ENCODE data around the gene INPP5E.
"Not testable (repeated sequence)": the region's sequence is repeated elsewhere in the genome, so short reads cannot be mapped to it uniquely, and the experiment has no call there.

The INPP5E gene

GRCh38 chr9:136425367-136425766 lies 14.3 kb downstream of the INPP5E start:
- DNase-seq = not testable (repeated sequence)

DNA sequence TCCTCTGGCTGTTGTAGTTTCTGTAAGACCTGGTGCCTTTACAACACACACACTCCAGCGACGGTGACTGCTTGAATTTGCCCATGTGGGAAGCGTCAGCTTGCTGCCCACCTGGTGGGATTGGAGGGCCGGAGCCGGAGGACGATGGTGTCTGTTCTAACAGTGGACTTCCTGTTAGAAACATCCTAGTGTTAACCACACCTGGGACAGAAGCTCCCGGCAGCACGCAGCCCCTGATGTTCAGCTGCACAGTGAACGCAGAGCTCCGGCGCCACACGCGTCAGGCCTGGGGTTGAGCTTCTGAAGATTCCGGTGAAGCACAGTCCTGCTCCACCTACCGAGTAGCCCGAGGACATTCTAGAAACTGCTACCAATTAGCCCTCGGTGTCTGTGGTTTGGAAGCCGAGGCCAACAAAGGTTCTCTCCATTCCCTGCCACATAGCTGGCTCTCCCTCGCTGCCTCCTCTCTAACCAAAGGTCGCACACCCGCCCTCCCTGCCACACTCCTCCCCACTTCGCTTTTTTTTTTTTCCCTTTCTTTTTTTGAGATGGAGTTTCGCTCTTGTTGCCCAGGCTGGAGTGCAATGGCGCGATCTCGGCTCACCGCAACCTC lies 14.8 kb downstream of the INPP5E start:
- DNase-seq = no peak

DNA sequence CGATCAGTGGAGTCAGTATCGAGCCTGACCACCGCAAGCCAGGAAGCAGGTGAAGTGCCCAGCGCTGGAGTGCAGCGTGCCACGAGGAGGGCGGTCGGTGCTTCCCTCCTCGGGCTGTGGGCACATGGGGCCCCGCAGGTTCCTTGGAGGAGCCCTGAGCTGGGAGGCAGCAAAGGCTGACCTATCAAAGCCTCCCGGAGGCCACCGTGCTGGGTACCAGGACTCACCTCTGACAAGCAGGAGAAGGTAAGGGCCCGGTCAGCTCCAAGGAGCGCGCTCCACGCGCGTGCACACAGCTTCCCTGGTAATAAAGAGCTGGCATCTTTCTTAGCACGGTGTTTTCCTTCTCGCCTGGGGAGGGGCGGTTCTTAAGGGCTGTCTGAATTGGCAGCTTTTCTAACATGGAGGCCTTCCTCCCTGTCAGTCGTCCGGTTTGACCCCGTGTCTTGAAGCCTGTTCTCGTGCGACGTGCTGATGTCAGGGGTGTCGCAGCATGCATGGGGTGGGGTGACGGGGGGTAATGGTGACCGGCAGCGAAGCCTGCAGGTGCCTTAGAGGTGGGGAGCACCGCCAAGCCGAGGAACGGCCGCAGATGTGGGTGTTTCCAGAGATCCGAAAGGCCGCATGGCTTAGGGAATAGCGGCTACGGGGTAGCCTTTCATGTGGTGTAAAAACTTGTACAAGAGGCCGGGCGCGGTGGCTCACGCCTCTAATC lies 16.1 kb downstream of the INPP5E start:
- no peak for DNase-seq

DNA sequence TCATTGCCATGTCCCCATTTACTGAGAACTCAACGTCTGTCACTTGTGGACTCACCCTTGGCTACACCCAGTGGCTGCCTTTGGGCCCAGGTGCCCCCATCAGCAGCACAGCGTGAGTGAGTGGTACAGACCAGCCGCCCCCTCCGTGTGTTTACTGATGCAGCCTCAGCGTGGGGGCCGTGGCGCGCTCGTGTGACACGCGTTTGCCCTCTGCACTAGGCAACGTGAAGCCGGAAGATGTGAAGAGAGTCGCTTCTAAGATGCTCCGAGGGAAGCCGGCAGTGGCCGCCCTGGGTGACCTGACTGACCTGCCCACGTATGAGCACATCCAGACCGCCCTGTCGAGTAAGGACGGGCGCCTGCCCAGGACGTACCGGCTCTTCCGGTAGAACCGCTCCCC lies 16.8 kb downstream of the INPP5E start:
- no peak for DNase-seq

GRCh38 chr9:136421791-136422190 lies 17.9 kb downstream of the INPP5E start:
- no peak for DNase-seq

DNA sequence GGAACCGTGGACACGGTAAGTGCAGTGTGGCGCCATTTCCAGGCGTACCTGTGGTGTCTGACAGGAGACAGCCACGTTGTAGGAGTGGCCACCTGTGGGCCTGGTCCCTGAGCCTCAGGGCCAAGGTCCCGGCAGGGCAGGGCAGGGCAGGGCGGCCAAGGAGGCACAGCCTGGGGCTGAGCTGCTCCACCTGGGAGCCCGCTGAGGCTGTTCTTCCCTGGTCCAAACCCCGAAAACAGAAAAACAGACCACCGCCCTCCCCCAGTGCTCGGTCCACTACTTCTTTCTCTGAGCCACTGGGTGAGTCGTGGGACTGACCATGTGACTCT lies 20.6 kb downstream of the INPP5E start:
- no peak for DNase-seq

DNA sequence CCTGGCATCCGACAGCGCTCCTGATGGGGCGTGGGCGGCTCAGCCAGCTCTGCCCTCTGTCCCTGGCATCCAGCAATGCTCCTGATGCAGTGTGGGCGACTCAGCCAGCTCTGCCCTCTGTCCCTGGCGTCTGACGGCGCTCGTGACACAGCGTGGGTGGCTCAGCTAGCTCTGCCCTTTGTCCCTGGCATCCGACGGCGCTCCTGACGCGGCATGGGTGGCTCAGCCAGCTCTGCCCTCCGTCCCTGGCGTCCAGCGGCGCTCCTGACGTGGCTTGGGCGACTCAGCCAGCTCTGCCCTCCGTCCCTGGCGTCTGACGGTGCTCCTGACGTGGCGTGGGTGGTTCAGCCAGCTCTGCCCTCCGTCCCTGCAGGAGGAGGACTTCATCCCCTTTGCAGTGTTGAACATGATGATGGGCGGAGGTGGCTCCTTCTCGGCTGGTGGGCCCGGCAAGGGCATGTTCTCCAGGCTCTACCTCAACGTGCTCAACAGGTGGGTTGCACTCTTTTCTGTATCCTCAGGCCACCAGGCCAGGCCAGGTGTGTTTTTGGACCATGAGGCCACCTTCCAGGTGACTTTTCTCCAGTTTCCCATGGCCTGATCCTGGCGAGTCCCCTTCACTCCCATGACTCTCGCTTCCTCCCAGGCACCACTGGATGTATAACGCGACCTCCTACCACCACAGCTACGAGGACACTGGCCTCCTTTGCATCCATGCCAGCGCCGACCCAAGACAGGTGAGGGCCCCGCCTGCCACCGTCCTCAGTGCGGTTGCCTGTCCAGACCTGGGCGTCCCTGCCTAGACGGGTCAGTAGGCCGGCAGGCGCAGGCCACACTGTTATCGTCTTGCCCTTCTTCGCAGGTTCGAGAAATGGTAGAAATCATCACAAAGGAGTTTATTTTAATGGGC lies 21.2 kb downstream of the INPP5E start:
- no peak for DNase-seq

- no peak for DNase-seq
Observed at GRCh38 chr9:136416914-136417313, 22.7 kb downstream of the INPP5E start.

- DNase-seq = no peak
Observed at GRCh38 chr9:136416427-136416826, 23.2 kb downstream of the INPP5E start.

DNA sequence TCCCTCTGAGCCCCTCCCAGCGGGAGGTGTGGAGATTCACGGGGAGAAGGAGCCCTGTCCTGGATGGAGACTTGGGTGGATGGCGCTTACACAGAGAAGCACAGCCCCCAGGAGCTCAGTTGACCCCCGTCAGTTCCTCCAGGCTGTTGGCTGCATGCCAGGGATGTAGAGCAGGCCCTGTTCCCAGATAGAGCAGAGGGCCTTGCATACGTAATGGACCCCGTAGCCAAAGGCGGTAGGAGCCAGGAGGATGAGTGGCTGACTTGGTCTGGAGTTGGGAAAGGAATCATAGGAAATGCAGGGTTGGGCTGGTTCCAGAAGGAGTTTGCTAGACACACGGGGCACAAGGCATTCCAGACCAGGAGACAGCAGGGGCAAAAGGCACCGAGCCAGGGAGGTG lies 26.7 kb downstream of the INPP5E start:
- DNase-seq = no peak

DNA sequence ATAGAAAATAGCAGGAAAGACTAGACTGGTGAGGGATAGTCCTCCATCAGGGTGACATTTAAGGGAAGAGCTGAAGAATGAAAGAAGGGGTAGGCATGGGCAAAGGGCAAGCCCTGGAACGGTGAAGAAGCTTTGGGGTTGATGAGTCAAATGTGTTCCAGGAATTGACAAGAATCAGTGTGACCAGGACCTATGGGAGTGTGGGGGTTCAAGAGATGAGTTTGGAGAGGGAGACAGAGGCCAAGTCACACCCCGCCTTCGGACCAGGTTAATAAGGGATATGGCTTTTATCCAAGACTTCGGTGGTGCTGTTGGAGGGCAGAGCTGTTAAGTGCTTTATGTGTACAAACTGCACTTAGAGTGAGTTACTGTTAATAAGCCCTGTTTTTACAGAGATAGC lies 28.3 kb downstream of the INPP5E start:
- DNase-seq = no peak

DNA sequence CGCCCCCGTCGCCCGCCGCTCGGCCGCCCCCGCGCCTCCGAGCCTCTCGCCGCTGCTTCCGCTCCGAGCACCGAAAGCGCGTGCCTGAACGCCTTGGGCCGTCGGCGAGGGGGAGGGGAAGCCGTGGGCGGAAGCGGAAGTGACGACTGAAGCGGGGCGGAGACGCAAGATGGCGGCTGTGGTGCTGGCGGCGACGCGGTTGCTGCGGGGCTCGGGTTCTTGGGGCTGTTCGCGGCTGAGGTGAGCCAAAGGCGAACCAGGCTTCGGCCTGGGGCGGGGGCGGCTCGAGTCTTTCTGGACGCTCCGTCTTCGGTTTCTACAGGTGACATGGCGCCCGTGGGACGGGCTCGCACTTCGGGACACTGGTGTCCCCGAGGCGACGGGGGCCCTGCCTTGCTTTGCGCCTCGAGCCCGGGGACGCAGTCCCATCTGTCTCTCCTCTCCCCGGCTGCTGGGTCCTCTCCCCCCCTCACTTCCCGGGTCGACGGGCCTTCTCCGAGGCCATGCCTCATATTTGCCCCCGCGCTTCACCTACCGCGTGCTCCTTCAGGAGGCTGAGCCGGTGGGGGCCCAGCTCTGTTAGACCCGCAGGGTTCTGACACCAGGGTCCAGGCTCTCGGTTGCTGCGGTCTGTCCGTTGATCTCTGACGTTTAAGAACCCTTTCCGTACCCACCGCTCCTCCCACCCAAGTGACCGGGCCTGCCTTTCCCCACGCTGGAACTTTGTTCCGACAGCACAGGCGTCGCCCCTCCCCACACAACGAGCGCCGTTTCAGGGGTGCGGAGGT lies 29.0 kb downstream of the INPP5E start, which contains the start of the genes ENTR1 and PMPCA:
ENTR1 (minus strand) TSS at position 115 of the 788 bp plus-strand sequence. CDS start 217 bp downstream, outside the sequence.
PMPCA (plus strand) TSS at position 159 of the 788 bp plus-strand sequence; CDS start at position 170, 11 bp downstream.
- DNase-seq = peak; percentile 68

- no peak for DNase-seq
Observed at GRCh38 chr9:136409557-136410455, 29.8 kb downstream of the INPP5E start.

GRCh38 chr9:136407911-136408310 lies 31.7 kb downstream of the INPP5E start:
- DNase-seq = no peak

DNA sequence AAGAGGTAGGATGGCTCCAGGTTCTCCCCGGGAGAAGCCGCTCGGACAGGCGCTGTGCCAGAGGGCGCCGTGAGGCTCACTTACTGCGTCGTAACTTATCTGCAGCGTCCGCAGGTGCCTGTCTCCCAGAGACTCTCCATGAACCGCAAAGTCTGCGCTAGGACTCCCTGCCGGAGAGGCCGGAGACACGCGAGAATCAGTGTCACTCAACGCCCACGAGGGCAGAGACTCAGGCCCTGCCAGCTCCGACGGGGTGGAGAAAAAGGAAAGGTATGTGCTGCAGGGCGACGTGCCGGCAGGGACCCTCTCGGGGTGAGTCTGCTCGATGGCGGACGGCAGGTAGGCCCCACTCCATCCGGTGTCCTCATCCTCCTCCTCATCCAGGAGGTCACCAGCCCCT lies 32.6 kb downstream of the INPP5E start:
- not testable (repeated sequence) for DNase-seq

GRCh38 chr9:136405904-136406303 lies 33.7 kb downstream of the INPP5E start:
- not testable (repeated sequence) for DNase-seq

DNA sequence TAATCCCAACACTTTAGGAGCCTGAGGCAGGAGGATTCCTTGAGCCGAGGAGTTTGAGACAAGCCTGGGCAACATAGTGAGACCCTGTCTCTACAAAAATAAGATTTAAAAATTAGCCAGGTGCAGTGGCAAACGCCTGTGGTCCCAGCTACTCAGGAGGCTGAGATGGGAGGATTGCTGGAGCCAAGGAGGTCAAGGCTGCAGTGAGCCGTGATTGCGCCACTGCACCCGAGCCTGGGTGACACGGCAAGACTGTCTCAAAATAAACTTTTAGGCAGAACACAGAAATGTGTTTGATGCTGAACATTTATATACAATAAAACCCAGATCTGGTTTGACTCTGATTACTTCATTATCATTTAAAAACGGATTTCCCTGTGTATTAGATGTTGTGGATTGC lies 34.2 kb downstream of the INPP5E start:
- no peak for DNase-seq

DNA sequence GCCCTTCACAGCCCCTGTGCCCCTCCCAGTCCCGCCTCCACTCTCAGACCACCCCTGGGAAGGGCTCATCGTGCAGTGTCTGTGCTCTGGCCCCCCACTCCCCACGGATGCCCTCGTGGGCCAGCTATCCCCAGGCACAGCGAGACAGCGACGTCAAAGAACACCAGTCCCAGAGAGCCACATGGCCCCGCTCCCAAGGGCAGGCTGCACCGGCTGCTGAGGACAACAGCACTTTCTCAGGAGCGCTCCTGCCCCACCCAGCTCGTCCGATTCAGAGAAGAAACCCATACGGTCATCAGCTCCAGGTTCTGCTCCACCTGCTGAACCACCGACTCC lies 34.9 kb downstream of the INPP5E start:
- DNase-seq = no peak

GRCh38 chr9:136403915-136404800 lies 35.5 kb downstream of the INPP5E start:
- DNase-seq = no peak

- DNase-seq = no peak
Observed at GRCh38 chr9:136403538-136403914, 36.1 kb downstream of the INPP5E start.

GRCh38 chr9:136402067-136402466 lies 37.6 kb downstream of the INPP5E start:
- DNase-seq = no peak
